ENCODE data around the gene MAPK14.
"Not testable (repeated sequence)": the region's sequence is repeated elsewhere in the genome, so short reads cannot be mapped to it uniquely, and the experiment has no call there.

The MAPK14 gene

DNA sequence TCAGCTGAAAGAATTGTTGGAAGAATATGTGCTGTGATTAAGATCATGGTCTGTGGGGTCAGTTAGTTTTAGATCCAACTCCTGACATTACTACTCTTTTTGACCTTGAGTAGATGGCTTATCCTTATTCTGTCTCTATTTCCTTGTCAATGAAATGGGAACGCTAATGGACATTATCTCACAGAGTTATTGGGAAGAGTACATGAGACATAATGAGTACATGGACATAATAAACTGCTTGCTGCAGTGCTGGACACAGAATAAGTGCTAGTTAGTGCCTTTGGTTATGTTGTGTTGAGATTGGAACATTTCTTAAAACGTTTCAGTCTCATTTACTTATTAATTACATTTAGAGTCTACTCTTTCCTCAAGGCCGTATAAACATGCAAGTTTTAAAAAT, 42.6 kb downstream of the MAPK14 start:
- DNase-seq = no peak

DNA sequence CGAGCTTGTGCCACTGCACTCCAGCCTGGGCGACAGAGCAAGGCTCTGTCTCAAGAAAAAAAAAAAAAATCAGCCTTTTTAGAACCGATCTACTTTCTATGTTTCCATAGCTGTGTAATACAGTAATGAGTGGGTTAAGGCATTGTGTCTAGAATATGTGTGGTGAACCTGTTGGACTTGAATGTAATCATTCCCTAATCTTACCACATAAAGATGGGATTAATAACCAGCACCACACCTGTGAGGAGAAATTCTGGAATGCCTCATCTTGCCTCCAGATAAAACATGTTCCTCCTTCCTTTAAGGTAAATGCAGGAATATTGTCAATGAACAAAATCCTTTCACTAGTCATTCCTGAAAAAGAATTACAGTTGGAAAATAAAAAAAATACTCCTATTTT, 43.7 kb downstream of the MAPK14 start:
- no peak for DNase-seq

DNA sequence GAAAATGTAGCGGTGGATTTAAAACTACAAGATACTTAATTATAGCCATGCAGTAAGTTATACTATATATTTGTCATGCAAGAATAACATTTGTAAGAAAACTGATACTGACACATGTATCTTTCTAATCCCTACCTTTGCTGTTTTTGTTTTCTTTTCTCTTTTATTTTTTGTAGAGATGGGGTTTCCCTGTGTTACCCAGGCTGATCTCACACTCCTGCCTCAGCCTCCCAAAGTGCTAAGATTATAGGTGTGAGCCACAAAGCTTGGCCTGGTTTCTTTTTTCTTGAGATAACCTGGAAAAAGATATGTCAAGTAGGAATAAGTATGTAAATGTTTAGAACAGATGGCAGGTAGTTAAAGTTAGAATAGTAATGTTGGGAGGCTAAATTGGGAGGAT, 44.1 kb downstream of the MAPK14 start:
- no peak for DNase-seq

DNA sequence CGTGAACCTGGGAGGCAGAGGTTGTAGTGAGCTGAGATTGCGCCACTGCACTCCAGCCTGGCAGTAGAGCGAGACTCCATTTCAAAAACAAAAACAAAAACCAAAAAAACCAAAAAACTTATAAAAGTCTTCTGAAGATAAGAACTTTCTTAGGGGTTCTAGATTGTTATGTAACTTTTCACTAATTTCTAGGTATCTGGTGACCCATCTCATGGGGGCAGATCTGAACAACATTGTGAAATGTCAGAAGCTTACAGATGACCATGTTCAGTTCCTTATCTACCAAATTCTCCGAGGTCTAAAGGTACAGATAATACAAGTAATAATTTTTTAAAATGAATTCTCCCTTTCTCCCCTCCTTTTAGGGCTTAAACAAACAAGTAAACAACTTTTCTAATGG, 45.1 kb downstream of the MAPK14 start:
- DNase-seq = no peak

DNA sequence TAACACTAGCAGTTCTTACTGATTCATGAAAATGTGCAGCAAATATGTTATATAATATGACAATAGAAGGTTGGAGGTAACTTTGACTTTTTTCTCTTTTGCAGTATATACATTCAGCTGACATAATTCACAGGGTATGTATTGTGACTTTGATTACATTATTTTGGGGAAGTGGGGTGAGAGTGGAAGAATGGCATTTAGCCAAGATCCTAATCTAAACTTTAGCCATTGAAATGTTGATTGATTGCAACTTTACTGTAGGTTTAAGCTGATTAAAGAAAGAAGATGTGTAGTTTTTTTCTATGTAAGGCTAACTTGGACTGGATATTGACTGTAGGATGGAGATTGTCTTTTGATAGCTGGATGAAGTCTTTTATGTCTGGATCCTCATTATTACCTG, 46.0 kb downstream of the MAPK14 start:
- no peak for DNase-seq

DNA sequence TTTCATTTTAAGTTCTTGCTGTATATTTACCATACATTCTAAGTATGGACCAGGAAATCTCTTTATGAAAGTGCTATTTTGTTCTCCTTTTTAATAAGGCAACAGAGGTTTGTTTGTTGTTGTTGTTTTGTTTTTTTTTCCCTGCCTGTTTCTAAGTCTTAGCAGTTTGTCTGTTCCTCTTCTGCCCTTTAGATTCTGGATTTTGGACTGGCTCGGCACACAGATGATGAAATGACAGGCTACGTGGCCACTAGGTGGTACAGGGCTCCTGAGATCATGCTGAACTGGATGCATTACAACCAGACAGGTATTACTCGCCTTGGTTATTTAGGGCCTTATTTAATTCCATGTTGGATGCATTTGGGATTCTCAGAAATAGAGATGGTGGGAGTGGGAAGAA, 48.0 kb downstream of the MAPK14 start:
- no peak for DNase-seq

DNA sequence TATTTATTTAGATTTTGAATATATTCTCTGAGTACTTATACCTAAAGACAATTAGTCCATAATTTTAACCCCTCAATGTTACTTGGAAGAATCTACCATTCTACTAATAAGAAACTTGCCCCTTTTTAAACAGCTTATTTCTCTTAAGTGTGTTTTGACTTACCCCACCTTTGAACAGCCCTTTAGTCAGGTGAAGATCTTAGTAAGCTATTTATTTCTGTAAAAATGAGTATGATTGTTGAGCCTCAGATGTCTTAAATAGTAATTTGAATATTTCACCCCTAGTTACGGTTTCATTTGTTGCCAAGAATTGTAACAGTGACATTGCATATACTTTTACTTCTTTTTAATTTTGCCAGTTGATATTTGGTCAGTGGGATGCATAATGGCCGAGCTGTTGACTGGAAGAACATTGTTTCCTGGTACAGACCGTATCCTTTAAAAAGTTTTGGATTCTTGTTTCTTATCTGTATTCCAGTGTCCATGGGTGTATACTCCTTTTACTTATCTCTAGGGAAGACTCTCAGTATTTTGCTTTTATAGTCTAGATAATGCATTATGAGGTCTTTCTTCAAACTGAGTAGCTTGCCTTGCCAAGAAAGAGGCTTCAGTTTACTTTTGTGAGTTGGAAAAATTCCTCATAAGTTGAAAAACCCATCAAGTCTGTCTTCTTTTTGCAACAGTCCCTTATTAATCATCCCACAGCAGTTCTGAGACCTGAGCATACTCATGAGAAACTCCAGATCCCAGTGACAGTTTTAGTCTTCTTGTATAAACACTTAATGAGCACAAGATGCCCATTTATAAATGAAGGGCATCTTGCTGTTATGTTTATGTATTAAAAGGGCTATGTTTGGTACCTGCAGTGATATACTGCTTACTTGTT, 48.8 kb downstream of the MAPK14 start:
- DNase-seq = no peak

DNA sequence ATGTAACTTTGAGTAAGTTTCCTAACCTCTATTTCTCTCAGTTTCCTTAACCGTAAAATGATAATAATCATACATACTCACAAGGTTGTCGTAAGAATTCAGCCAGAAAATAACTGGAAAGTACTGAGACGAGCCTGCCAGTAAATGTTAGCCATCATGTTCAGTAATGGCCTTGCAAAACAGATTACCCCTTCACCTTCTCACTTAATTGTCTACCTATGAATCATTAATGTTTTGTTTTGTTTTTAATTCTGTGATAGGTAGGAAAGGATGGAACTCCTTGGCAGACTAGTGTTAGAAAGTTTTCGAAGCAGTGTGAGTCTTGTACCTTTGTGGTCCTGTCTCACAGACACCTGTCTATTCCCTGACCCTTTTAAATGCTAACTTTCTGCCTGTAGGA, 50.6 kb downstream of the MAPK14 start:
- DNase-seq = no peak

DNA sequence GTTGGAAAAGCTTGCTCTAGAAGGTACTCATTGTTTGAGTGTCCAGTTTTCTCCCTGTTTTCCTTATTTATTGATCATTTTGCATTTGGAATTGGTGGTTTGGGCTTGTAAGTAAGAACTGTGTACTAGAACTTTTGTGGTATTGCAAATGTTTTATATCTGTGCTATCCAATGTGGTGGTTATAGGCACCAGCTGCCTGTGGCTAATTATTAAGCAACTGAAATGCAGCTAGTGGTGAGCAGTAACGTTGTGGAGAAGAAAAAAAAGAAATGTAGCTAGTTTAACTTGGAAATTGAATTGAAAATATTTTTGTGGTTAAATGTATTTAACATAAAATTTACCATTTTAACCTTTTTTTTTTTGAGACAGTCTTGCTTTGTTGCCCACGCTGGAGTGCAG, 52.0 kb downstream of the MAPK14 start:
- no peak for DNase-seq

DNA sequence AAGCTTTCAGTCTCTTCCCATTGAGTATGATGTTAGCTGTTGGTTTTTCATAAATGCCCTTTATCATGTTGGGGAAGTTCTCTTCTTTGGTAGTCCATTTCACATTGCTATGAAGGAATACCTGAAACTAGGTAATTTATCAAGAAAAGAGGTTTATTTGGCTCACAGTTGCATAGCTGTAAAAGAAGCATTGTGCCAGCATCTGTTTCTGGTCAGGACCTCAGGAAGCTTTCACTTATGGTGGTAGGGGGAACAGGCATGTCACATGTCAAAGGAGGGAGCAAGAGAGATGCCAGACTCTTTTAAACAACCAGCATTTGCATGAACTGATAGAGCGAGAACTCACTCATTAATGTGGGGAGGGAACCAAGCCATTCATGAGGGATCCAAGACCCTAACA, 54.7 kb downstream of the MAPK14 start:
- no peak for DNase-seq

DNA sequence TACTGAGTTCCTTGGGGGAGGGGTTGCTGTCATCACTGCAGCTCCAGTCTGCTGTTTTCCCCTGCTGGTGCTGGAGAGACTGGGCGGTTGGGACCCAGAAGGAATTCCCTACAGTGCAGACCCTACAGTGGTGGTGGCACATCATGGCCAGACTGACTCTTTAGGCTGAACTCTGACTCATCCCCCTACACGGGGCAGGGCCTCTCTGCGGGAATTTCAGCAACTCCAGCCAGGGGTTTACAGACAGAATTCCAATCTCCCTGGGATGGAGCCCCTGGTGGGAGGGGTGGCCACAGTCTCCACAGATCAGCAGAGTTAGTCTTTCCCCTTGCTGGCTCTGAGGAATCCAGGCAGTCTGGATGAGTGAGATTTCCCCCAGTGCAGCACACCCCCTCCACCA, 55.8 kb downstream of the MAPK14 start:
- DNase-seq = no peak

DNA sequence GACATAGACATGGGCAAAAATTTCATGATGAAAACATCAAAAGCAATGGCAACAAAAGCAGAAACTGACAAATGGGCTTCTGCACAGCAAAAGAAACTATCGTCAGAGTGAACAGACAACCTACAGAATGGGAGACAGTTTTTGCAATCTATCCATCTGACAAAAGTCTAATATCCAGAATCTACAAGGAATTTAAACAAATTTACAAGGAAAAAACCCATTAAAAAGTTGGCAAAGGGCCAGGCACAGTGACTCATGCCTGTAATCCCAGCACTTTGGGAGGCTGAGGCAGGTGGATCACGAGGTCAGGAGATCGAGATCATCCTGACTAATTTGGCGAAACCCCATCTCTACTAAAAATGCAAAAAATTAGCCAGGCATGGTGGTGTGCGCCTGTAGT, 60.6 kb downstream of the MAPK14 start:
- not testable (repeated sequence) for DNase-seq

DNA sequence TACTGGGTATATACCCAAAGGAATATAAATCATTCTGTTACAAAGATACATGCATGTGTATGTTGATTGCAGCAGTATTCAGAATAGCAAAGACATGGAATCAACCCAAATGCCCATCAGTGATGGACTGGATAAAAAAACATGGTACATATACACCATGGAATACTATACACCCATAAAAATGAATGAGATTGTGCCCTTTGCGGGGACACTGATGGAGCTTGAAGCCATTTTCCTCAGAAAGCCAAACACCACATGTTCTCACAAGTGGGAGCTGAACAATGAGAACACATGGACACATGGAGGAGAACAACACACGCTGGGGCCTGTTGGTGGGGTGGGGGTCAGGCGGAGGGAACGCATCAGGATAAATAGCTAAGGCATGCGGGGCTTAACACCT, 61.4 kb downstream of the MAPK14 start:
- DNase-seq = no peak

DNA sequence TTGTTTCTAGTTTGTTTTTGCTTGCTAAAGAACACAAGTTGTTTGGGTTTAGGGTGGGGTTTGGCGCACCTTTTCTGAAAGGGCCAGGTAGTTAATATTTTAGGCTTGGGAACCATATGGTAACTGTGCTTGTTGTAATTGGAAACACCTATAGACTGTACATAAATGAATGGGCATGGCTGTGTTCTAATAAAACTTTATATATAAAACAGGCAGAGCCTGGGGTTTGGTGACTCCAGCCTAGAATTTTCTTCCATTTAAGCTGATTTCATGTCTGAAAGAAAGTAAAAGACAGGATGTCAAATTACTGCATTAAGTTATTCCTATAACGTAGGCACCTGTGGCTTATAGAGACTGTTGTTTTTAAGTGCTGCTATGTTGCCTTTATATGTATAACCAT, 66.6 kb downstream of the MAPK14 start:
- no peak for DNase-seq

DNA sequence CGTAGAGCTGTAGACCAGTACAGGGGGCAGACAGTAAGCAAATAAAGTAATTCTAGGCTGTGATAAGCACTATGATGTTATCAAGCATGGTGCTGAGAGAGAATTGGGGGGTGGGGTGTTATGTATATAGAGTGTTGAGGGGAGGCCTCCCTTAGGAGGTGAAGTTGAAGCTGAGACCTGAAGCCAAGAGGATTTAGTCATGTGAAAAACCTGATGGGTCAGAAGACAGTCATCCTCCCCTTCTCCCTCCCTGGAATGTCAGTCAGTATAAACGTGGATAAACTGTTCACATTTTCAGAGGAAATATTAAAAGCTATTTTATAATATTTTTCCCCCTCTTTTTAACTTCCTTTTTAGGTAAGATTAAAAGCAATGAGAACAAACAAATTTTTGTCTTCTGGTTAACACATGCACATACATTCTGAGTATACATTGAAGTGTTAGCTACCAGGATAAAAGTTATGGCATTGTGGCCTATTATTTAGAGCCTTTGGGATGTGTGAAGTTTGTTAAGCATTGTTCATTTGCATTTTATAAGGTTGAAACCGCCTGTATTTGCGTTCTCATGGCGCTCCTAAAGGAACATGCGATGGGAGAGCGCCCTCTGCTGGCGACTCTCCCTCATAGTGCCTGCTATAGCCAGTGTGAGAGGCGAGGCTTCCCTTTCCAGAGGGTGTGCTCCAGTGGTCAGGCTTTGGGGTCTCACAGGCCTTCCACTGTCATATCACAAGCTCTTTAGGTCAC, 67.3 kb downstream of the MAPK14 start:
- peak; percentile 85 for DNase-seq

DNA sequence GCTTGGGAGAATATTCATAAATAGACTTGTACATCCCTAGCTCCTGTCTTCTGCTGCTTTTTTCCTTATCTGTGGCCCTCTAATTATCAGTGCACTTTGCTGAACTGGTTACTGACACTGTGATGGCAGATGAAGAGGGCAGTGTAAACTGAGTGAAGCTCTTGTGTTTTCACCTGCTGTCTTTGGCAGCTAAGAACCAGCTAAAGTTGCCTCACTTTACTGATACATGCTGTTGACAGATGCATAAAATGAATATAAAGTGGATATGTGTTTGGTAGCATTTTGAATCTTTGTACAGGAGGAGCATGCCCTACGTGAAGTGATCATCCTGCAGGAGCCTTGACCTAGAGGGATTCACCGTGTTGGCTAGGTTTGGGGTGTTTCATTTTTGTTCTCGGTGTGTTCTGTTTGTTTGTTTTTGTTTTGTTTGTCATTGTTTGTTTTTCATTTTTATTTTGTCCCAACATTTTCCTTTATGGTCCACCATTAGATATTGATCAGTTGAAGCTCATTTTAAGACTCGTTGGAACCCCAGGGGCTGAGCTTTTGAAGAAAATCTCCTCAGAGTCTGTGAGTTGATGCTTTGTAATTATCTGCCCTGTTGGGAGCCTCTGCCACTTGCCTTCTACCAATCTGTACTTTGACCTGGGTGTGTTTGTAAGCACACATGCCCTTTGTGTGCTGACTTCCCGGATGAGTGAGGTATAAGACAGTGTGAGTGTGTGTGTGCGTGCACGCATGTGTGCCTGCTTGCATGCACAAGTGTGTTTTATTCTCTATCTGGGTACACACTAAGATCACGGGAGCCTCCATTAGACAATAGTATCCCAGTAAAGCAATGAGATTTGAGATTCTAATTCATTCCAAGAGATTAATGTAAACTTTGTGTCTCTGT, 68.1 kb downstream of the MAPK14 start:
- DNase-seq = no peak

DNA sequence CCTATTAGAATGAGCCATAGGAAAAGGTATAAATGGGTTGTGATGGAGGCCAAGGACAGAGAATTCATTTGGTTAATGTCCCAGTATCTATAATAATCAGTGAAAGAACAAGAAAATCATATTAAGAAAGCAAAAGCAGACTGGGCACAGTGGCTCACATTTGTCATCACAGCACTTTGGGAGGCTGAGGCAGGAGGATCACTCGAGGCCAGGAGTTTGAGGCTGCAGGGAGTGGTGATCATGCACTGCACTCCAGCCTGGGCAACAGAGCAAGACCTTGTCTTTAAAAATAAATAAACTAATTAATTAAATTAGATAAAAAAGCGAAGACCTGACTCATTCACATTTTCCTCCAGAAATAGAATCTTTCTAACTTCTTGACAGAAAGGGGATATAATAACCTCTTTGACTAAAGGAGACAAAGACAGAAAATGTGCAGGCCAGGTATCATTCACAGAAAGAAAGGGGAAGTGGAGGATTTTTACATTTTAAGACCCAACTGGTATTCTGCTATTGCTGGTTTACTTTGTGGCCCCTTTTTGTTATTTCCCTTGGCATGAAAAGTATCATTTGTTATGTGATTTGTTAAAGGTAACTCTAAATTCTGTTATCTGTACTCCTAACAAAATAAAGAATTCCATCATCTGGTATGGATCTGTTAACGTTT, 70.8 kb downstream of the MAPK14 start:
- DNase-seq = no peak

DNA sequence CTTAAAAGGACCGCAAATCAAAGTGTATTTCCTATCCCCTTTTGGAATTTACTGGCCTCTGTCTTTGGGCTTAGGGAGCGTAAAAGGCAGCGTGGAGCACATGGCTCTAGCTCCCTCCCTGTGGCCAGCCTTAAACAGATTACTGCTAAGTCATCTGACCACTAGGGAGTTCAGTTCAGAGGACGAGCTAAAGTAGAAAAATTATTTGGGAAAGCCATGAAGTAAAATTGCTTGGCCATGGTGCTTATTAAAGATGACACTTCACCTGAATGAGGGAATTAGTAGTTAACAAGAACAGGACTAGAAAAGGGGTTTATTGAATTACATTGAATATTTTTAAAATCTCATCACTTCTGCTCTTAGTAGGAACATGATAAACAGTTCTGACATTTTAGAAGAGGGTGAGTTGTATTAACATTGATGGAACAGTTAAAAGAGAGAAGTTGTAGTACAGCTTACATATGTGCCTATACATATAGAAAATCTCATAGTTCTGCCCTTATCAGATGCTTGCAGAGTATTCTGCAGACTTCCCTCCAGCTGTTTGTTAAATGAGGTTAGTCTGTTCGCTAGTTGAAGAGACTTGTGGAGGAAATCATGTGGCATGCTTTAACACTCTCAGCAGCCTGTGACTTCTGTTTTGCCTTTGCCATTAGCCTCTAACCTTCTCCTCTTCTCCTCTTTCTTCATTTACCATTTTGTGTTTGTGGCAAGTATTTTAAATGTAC, 71.5 kb downstream of the MAPK14 start:
- no peak for DNase-seq

DNA sequence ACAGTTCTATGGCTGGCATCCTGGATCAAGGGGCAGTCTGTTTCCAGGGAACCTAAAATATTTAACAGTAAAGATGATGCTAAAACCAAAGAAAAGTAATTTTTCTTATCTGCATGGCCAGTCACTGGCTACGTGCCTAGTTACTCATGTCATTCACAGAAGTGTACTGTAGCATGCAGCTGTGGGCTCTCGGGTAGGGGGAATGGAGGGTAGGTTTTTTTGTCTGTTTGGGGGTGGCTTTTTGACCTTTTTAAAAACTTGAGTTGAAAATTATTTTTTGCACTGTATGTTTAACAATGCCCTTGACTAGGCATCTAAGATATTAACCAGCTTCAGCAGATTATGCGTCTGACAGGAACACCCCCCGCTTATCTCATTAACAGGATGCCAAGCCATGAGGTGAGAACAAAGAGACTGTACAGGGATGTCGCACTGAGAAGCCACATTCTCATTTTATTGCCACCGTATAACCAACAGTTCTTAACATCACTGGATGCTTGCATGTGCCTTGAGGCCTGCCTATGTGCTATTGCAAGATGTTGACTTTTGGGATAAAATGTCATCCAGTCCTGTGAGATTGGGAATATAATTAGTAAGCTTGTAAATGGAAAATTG, 72.4 kb downstream of the MAPK14 start:
- no peak for DNase-seq

DNA sequence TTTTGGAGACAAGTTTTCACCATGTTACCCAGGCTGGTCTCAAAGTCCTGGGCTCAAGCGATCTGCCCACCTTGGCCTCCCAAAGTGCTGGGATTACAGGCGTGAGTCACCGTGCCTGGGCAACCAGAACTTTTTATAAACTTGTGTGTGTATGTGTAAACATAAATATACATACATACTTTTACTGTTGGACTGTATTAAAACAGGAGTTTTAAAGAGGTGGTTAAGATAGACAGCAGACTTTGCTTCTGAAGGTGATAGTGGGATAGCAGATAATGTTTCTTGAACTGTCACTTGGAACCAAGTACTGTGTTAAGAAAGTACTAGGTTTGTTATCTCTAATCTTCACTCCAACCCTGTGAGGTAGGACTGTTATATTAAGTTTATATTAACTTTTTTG, 74.1 kb downstream of the MAPK14 start:
- DNase-seq = no peak

DNA sequence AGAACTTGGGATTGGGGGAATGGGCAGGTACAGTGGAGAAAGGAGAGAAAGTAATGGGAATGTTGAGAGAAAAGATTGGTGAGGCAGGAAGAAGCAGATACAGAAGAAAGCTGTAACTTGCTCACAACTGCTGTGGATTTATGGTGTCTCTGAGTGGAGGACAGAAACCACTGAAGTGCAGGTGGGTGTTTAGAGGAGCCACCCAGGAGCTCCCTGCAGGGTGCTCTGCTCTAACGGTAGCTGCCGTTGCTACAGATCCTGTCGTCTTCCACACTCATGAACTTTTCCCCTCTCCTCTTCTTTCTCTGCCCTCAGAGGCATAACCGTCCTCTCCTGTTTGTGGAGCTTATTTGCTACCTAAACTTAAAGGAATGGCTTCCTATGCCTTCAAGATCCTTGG, 75.2 kb downstream of the MAPK14 start:
- no peak for DNase-seq

DNA sequence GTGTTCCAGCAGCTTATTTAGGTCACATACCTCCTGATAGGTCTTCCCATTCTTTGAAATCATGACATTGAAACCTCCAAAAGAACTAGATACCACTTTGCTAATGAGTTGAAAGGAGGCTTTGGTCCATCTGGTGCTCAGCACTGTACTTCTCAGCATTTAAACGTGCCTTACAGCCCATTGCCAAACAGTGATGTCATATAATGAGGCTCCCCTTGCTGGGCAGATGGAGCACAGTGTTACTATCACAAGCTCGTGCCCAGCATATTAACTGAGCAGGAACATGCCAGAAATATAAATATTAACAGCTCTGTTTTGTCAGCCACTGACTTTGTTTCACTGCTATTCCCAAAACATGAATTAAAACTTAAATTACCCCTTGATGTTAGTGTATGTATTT, 77.2 kb downstream of the MAPK14 start:
- DNase-seq = no peak
